HuH-7 (cell line): ENCODE measurements around the gene VAT1L.

Experiments
- DNase-seq: peaks from one replicate; pipeline ENCODE4 v3.0.0; 2011; ENCODE audit warnings: low spot score

The VAT1L gene

GRCh38 chr16:77995843-77996455, 207.6 kb downstream of the VAT1L start:
- DNase-seq, result no peak

- no peak for DNase-seq
Observed at GRCh38 chr16:77998350-77999023, 210.1 kb downstream of the VAT1L start.

GRCh38 chr16:78001451-78002025, 213.2 kb downstream of the VAT1L start:
- no peak for DNase-seq

GRCh38 chr16:78002915-78003538, 214.7 kb downstream of the VAT1L start:
- DNase-seq, result peak; percentile 83

- no peak for DNase-seq
Observed at GRCh38 chr16:78004517-78004916, 216.2 kb downstream of the VAT1L start.

GRCh38 chr16:78005881-78006280, 217.5 kb downstream of the VAT1L start:
- DNase-seq, result peak; percentile 22

- no peak for DNase-seq
Observed at GRCh38 chr16:78007121-78007520, 218.8 kb downstream of the VAT1L start.

- no peak for DNase-seq
Observed at GRCh38 chr16:78022347-78023060, 234.1 kb downstream of the VAT1L start, which contains the start of gene CLEC3A. TSS of gene CLEC3A (plus strand) at chr16:78022548. CDS start at chr16:78022627, 79 bp downstream.

GRCh38 chr16:78024159-78024558, 235.8 kb downstream of the VAT1L start:
- no peak for DNase-seq

- no peak for DNase-seq
Observed at GRCh38 chr16:78025631-78026030, 237.3 kb downstream of the VAT1L start.

GRCh38 chr16:78028018-78028417, 239.7 kb downstream of the VAT1L start:
- DNase-seq, result no peak
